ENCODE results near the gene GPER1.

GPER1 gene

GRCh38 chr7:1093502-1093843, 5.6 kb downstream of the GPER1 start:
- TF ChIP-seq POLR2A (IDR thresholded peaks at IDR 0.05; ENCODE audit: low read depth, low read length): no peak
- FAIRE-seq (no peak), DNase-seq (ENCODE audit: insufficient read length, low spot score) (no peak)

- FAIRE-seq: no peak
- TF ChIP-seq POLR2A (IDR thresholded peaks at IDR 0.05; ENCODE audit: low read depth, low read length): no peak
- no peak for DNase-seq (ENCODE audit: insufficient read length, low spot score)
These were observed 6.1 kb downstream of the GPER1 start for GRCh38 chr7:1093916-1094508.

- TF ChIP-seq POLR2A (IDR thresholded peaks at IDR 0.05; ENCODE audit: low read depth, low read length): no peak
- FAIRE-seq: no peak
- no peak for DNase-seq (ENCODE audit: insufficient read length, low spot score)
These were observed 7.0 kb downstream of the GPER1 start for GRCh38 chr7:1094870-1095269.

GRCh38 chr7:1095621-1096155, 7.8 kb downstream of the GPER1 start:
- DNase-seq (ENCODE audit: insufficient read length, low spot score) (no peak), FAIRE-seq (no peak)
- no peak for TF ChIP-seq POLR2A (IDR thresholded peaks at IDR 0.05; ENCODE audit: low read depth, low read length)

GRCh38 chr7:1096156-1097119, 8.5 kb downstream of the GPER1 start:
- DNase-seq (ENCODE audit: insufficient read length, low spot score) (no peak), FAIRE-seq (no peak)
- no peak for TF ChIP-seq POLR2A (IDR thresholded peaks at IDR 0.05; ENCODE audit: low read depth, low read length)

- DNase-seq (ENCODE audit: insufficient read length, low spot score) (no peak), FAIRE-seq (no peak)
- TF ChIP-seq POLR2A (IDR thresholded peaks at IDR 0.05; ENCODE audit: low read depth, low read length): no peak
These were observed 9.2 kb downstream of the GPER1 start for GRCh38 chr7:1097120-1097504.

GRCh38 chr7:1098243-1099153, 10.6 kb downstream of the GPER1 start:
- no peak for DNase-seq (ENCODE audit: insufficient read length, low spot score)
- no peak for FAIRE-seq
- TF ChIP-seq POLR2A (IDR thresholded peaks at IDR 0.05; ENCODE audit: low read depth, low read length): no peak

GRCh38 chr7:1099154-1099542, 11.2 kb downstream of the GPER1 start:
- no peak for TF ChIP-seq POLR2A (IDR thresholded peaks at IDR 0.05; ENCODE audit: low read depth, low read length)
- no peak for FAIRE-seq
- no peak for DNase-seq (ENCODE audit: insufficient read length, low spot score)

- no peak for FAIRE-seq
- no peak for DNase-seq (ENCODE audit: insufficient read length, low spot score)
- no peak for TF ChIP-seq POLR2A (IDR thresholded peaks at IDR 0.05; ENCODE audit: low read depth, low read length)
These were observed 11.7 kb downstream of the GPER1 start for GRCh38 chr7:1099637-1100036.

- DNase-seq (ENCODE audit: insufficient read length, low spot score) (no peak), FAIRE-seq (no peak)
- no peak for TF ChIP-seq POLR2A (IDR thresholded peaks at IDR 0.05; ENCODE audit: low read depth, low read length)
These were observed 12.5 kb downstream of the GPER1 start for GRCh38 chr7:1100386-1100785.

GRCh38 chr7:1100834-1101562, 13.1 kb downstream of the GPER1 start:
- DNase-seq (ENCODE audit: insufficient read length, low spot score) (no peak), FAIRE-seq (no peak)
- TF ChIP-seq POLR2A (IDR thresholded peaks at IDR 0.05; ENCODE audit: low read depth, low read length): no peak

- TF ChIP-seq POLR2A (IDR thresholded peaks at IDR 0.05; ENCODE audit: low read depth, low read length): no peak
- no peak for DNase-seq (ENCODE audit: insufficient read length, low spot score)
- FAIRE-seq: no peak
These were observed 13.9 kb downstream of the GPER1 start for GRCh38 chr7:1101563-1102431.
